Measurements from ENCODE around the gene MRPL52. TPM values are rescaled to one million over a fixed set of nuclear protein-coding genes. Genes with fewer than 3 reads are reported as not detected.

MRPL52 gene
- total and polyA plus RNA-seq, 2 donors (not counting 3 experiments of a cell fraction or from before 2014, with no cell fraction given): 81.1 to 174 TPM

DNA sequence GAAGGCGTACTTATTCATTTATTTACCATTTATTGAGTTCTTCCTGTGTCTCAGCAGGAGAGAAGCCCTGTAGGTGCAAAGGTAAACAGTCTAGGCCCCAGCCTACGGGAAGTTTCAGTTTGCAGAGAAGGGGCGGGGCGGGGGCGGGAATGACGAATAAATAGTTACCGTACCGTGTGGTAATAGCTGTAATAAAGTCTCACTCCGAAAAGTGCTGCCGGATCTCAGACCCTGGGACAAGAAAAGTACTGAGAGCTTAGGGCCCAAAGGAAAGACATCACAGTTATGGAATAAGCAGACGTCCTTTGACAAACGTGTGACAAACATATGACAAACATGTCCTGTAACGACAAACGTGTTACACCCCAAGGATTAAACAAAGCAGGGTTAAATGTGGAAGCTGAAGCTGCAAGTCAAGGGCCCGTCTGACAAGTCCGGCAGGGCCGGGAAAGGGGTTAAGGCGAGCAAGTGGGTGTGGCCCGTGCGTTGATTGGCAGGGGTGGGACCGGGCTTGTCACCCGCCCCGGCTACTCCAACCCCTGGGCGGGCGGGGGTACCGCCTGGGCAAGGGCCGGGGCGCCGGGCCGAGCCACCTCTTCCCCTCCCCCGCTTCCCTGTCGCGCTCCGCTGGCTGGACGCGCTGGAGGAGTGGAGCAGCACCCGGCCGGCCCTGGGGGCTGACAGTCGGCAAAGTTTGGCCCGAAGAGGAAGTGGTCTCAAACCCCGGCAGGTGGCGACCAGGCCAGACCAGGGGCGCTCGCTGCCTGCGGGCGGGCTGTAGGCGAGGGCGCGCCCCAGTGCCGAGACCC, 41.7 kb downstream of the MRPL52 start, which contains the start of gene LRP10:
TSS of gene LRP10 (plus strand) at position 517 of the 809 bp plus-strand sequence. CDS start 564 bp downstream, outside the sequence.
- Histone ChIP-seq H3K79me2 (ENCODE audit: control insufficient read depth, insufficient read depth, low read length) (peaks cover 15% of the 10 kb centered on the region), H4K20me1 (replicated peaks; ENCODE audit: control insufficient read depth, extremely low read depth, insufficient read depth, low read length) (no peaks in the 10 kb centered on the region), H3K27ac (ENCODE audit: insufficient read depth, low read depth, low read length) (peak within 1 kb of the TSS; percentile 89), H3K36me3 (ENCODE audit: control insufficient read depth in 2 of 2, extremely low read depth in 1 of 2, insufficient read depth in 2 of 2, low read length in 2 of 2) (peaks cover 13 to 23% of the 10 kb centered on the region in 2 experiments), H3K4me2 (ENCODE audit: insufficient read depth, low read length) (peak within 1 kb of the TSS; percentile 97), H3K4me1 (ENCODE audit: control insufficient read depth, extremely low read depth, insufficient read depth, low read length) (peaks cover 18% of the 10 kb centered on the region), H3K4me3 (replicated peaks in 1 of 3; ENCODE audit: insufficient read depth in 1 of 3, low read depth in 1 of 3, low read length in 3 of 3) (peak within 1 kb of the TSS; percentile 68 to 78 (median 76)), H3K9ac (replicated peaks; ENCODE audit: extremely low read depth, insufficient read depth, low read length) (peak within 1 kb of the TSS; percentile 93), H3K9me3 (replicated peaks; ENCODE audit: control insufficient read depth, insufficient read depth, low read length) (no peaks in the 10 kb centered on the region), H3K27me3 (ENCODE audit: control insufficient read depth in 2 of 2, insufficient read depth in 2 of 2, low read length in 2 of 2) (no peaks in the 10 kb centered on the region), H3K9me1 (replicated peaks; ENCODE audit: control insufficient read depth, extremely low read depth, insufficient read depth, low read length) (no peaks in the 10 kb centered on the region), H2AFZ (ENCODE audit: low read depth, low read length) (peak within 1 kb of the TSS; percentile 97)
- TF ChIP-seq EZH2 (IDR thresholded peaks at IDR 0.05; ENCODE audit: borderline replicate concordance, low read depth, low read length, severe bottlenecking): no peak
- TF ChIP-seq MYC (IDR thresholded peaks at IDR 0.05; ENCODE audit: low read depth, low read length): no peak
- no peak for TF ChIP-seq JUN (IDR thresholded peaks at IDR 0.05; ENCODE audit: borderline replicate concordance, insufficient read depth, insufficient read length, low read depth)
- TF ChIP-seq POLR2A (IDR thresholded peaks at IDR 0.05; ENCODE audit: low read depth, low read length): peak; percentile 64
- TF ChIP-seq, protein P1, sequence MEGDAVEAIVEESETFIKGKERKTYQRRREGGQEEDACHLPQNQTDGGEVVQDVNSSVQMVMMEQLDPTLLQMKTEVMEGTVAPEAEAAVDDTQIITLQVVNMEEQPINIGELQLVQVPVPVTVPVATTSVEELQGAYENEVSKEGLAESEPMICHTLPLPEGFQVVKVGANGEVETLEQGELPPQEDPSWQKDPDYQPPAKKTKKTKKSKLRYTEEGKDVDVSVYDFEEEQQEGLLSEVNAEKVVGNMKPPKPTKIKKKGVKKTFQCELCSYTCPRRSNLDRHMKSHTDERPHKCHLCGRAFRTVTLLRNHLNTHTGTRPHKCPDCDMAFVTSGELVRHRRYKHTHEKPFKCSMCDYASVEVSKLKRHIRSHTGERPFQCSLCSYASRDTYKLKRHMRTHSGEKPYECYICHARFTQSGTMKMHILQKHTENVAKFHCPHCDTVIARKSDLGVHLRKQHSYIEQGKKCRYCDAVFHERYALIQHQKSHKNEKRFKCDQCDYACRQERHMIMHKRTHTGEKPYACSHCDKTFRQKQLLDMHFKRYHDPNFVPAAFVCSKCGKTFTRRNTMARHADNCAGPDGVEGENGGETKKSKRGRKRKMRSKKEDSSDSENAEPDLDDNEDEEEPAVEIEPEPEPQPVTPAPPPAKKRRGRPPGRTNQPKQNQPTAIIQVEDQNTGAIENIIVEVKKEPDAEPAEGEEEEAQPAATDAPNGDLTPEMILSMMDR (IDR thresholded peaks at IDR 0.05; ENCODE audit: extremely low read depth in 1 of 2, insufficient read depth in 1 of 2, low read depth in 1 of 2, low read length in 2 of 2): peak in 1 of 2 donors; percentile 0
- TF ChIP-seq, protein P2, sequence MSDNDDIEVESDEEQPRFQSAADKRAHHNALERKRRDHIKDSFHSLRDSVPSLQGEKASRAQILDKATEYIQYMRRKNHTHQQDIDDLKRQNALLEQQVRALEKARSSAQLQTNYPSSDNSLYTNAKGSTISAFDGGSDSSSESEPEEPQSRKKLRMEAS (IDR thresholded peaks at IDR 0.05; ENCODE audit: insufficient read depth, insufficient read length): no peak
- TF ChIP-seq GATA2 (IDR thresholded peaks at IDR 0.05; ENCODE audit: insufficient read depth, insufficient read length, low read depth, low read length): no peak
- peak; percentile 74 for TF ChIP-seq POLR2AphosphoS5 (IDR thresholded peaks at IDR 0.05; ENCODE audit: insufficient read depth, low read depth, low read length)
- dilution Hi-C loops (cut with MboI; ENCODE audit: extremely low pct_ligation_motif_present, low sequenced_read_pairs) (no loop called here), intact Hi-C loops (cut with micrococcal nuclease) (loop anchor here (1.0 kb wide), 5 partner anchors 13 to 314 kb away; partner anchors contain the start of gene DAD1)
- ChIA-PET POLR2A (interaction anchor here (0.5 kb wide), 1 partner anchor 18 kb away, joined by 3 read pairs; no protein-coding TSS in a partner anchor), CTCF (interaction anchor here (0.7 to 4.7 kb wide), 22 partner anchors 10 to 316 kb away, joined by 3 to 75 read pairs (median 6); partner anchors contain the start of genes MMP14 and RBM23)
- DNase-seq (ENCODE audit: low read depth, low spot score) (peak; percentile 90), FAIRE-seq (peak; percentile 87)
- TSS peak; percentile 73 for BruUV-seq (replicated peaks)
